ENCODE data around the gene PRIM2. TPM values are rescaled to one million over a fixed set of nuclear protein-coding genes. Genes with fewer than 3 reads are reported as not detected.
A peak's percentile ranks its signal among the peaks of the same experiment; 100 is the strongest.
"Not testable (repeated sequence)": the region's sequence is repeated elsewhere in the genome, so short reads cannot be mapped to it uniquely, and the experiment has no call there.

The PRIM2 gene
- total and polyA plus RNA-seq, 2 experiments from 2014 or later, result 5.1 to 17.3 TPM

DNA sequence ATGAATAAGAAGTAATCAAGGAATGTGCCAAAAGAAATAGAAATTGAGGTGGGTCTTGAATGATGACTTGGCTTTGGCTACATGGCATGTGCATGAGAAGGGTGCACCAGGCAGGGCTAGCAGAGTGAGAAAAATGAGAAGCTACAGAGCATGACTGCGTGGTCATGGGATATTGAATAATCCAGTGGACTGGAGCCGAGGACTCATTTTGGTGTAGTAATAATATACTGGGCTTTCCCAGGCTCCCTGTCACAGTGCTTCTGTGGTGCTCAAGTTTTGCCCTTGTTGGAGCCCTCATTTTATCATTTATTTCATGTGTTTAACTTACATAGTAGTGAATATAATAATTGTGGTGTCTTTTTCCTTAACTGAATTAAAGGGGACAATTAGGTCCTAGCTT lies 217.7 kb downstream of the PRIM2 start:
- not testable (repeated sequence) for H3K4me3 ChIP-seq; H3K4me2 ChIP-seq; H3K79me2 ChIP-seq; H3K27ac ChIP-seq; H2AFZ ChIP-seq; H3K9me2 ChIP-seq (replicated peaks; ENCODE audit: insufficient read depth); H3K4me1 ChIP-seq (ENCODE audit: insufficient read depth); H4K20me1 ChIP-seq (ENCODE audit: insufficient read depth, poor library complexity, severe bottlenecking); H3K36me3 ChIP-seq (replicated peaks; ENCODE audit: insufficient read depth, low read depth); DNase-seq (ENCODE audit: low spot score); H3K9me3 ChIP-seq (ENCODE audit: low read depth); H3K27me3 ChIP-seq
- 100% methylated on average over 1 of the region's 2 CpGs for WGBS (ENCODE audit: low lambda C conversion rate, missing lambda C conversion rate)

DNA sequence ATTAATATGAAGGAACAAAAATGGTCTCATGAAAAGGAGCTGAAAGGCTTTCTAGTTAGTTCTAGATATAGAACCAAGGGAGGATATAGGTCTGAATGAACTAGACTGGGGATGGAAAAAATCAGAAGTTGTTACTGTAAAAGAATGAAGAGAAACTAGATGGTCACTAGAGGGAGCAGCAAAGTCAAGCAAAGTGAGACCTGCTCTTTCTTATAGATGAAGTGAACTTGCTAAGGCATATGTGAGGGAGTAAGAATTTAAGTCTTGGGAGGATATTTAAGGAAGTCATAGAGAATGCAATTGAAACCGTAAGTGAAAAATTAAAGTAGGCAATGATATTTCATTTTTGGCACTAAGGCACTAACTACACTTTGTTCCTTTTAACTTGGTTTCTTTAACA lies 218.6 kb downstream of the PRIM2 start:
- TF ChIP-seq, protein P1, sequence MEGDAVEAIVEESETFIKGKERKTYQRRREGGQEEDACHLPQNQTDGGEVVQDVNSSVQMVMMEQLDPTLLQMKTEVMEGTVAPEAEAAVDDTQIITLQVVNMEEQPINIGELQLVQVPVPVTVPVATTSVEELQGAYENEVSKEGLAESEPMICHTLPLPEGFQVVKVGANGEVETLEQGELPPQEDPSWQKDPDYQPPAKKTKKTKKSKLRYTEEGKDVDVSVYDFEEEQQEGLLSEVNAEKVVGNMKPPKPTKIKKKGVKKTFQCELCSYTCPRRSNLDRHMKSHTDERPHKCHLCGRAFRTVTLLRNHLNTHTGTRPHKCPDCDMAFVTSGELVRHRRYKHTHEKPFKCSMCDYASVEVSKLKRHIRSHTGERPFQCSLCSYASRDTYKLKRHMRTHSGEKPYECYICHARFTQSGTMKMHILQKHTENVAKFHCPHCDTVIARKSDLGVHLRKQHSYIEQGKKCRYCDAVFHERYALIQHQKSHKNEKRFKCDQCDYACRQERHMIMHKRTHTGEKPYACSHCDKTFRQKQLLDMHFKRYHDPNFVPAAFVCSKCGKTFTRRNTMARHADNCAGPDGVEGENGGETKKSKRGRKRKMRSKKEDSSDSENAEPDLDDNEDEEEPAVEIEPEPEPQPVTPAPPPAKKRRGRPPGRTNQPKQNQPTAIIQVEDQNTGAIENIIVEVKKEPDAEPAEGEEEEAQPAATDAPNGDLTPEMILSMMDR (IDR thresholded peaks at IDR 0.05; ENCODE audit: poor library complexity), result peak; percentile 56
- H3K79me2 ChIP-seq; H3K36me3 ChIP-seq (replicated peaks; ENCODE audit: insufficient read depth, low read depth); H4K20me1 ChIP-seq (ENCODE audit: insufficient read depth, poor library complexity, severe bottlenecking); H3K4me2 ChIP-seq; H3K9me2 ChIP-seq (replicated peaks; ENCODE audit: insufficient read depth); H3K4me1 ChIP-seq (ENCODE audit: insufficient read depth); H3K9me3 ChIP-seq (ENCODE audit: low read depth); H3K4me3 ChIP-seq; H3K27me3 ChIP-seq; H3K27ac ChIP-seq; H2AFZ ChIP-seq: not testable (repeated sequence)
- 86% methylated on average over 1 of the region's 1 CpG for WGBS (ENCODE audit: low lambda C conversion rate, missing lambda C conversion rate)
- DNase-seq (ENCODE audit: low spot score), result peak; percentile 49

DNA sequence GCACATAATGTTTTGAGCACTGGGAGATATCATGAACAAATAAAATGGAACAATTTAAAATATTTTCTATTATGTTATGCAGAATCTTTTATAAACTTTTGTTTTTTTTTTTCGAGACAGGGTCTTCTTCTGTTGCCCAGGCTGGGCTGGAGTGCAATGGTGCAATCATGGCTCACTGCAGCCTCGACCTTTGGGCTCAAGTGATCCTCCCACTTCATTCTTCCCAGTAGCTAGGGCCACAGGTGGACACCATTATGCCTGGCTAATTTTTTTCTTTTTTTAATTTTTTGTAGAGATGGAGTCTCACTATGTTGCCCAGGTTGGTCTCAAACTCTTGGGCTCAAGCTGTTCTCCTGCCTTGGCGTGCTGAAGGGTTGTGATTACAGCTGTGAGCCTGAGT lies 220.5 kb downstream of the PRIM2 start:
- H2AFZ ChIP-seq; H3K36me3 ChIP-seq (replicated peaks; ENCODE audit: insufficient read depth, low read depth); H3K9me3 ChIP-seq (ENCODE audit: low read depth); H3K9me2 ChIP-seq (replicated peaks; ENCODE audit: insufficient read depth); DNase-seq (ENCODE audit: low spot score); H3K4me3 ChIP-seq; H3K27ac ChIP-seq; H3K27me3 ChIP-seq; H3K79me2 ChIP-seq; H3K4me2 ChIP-seq; H3K4me1 ChIP-seq (ENCODE audit: insufficient read depth); H4K20me1 ChIP-seq (ENCODE audit: insufficient read depth, poor library complexity, severe bottlenecking): not testable (repeated sequence)
- 100% methylated on average over 3 of the region's 3 CpGs for WGBS (ENCODE audit: low lambda C conversion rate, missing lambda C conversion rate)

DNA sequence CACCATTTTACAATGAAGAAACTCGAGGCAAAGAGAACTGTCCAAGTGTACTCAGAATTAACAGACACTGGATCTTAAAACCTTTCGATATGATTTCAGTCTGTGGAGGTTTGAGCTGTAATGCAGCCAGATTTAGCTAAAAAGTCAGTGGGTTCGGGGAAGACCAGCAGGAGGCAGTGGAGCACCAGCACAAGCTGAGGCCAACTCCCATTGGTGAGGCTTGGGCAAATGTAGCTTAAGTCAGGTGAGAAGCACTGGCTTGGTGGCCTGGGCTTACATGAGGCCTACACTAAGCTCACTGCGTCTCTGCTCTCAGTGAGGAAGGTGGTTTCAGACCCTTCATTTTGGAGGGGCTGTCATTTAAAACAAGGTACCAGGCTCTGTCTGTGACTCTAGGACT lies 234.5 kb downstream of the PRIM2 start:
- H2AFZ ChIP-seq; H3K9me2 ChIP-seq (replicated peaks; ENCODE audit: insufficient read depth); H3K27ac ChIP-seq; H3K9me3 ChIP-seq (ENCODE audit: low read depth); H4K20me1 ChIP-seq (ENCODE audit: insufficient read depth, poor library complexity, severe bottlenecking); H3K4me2 ChIP-seq; H3K36me3 ChIP-seq (replicated peaks; ENCODE audit: insufficient read depth, low read depth); H3K27me3 ChIP-seq; DNase-seq (ENCODE audit: low spot score); H3K4me3 ChIP-seq; H3K4me1 ChIP-seq (ENCODE audit: insufficient read depth); H3K79me2 ChIP-seq: not testable (repeated sequence)
- WGBS (ENCODE audit: low lambda C conversion rate, missing lambda C conversion rate), result 90% methylated on average over 3 of the region's 4 CpGs

DNA sequence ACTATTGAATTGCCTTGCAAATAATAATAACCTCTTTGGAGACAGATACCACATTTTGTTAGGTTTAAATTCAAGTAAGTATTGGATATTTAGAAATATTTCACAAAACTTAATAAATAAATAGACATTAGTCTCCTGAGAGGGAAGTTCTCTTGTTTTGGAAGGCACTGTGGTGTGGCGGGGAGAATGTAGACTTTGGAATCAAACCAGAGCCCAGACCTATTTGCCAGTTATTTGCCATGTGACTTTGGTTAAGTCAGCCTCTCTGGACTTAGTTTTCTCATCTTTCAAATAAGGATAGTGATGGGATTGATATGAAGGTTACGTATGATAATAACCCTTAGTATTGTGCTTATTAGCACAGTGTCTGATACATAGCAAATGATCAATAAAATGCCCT lies 240.4 kb downstream of the PRIM2 start:
- DNase-seq (ENCODE audit: low spot score), result not testable (repeated sequence)

DNA sequence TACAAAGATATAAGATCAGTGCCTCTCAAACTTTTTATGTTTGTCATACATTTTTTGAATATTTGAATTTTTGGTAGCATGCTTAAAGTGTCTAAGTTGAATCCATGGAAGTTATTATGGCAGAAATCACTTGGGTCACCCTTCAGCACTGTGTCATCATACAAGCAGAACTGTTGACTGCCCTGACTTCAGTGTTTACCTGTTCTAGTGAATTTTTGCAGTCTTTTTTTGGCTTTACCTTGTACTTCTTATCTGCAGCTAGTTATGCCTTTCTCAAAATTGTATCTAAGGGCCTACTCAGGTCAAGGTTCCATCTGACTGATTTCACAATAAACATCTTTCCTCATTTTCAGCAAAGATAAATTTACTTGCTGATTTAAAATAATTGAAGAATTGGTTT lies 241.7 kb downstream of the PRIM2 start:
- H3K9me3 ChIP-seq (ENCODE audit: low read depth); H3K9me2 ChIP-seq (replicated peaks; ENCODE audit: insufficient read depth); H3K4me2 ChIP-seq; H3K4me1 ChIP-seq (ENCODE audit: insufficient read depth); H3K36me3 ChIP-seq (replicated peaks; ENCODE audit: insufficient read depth, low read depth); H3K4me3 ChIP-seq; H3K79me2 ChIP-seq; DNase-seq (ENCODE audit: low spot score); H2AFZ ChIP-seq; H3K27me3 ChIP-seq; H4K20me1 ChIP-seq (ENCODE audit: insufficient read depth, poor library complexity, severe bottlenecking); H3K27ac ChIP-seq: not testable (repeated sequence)

More for the DNA sequence above, 240.4 kb downstream of the PRIM2 start:
- 92% methylated on average over 2 of the region's 2 CpGs for WGBS (ENCODE audit: low lambda C conversion rate, missing lambda C conversion rate)
- not testable (repeated sequence) for H2AFZ ChIP-seq; H3K27ac ChIP-seq; H3K4me1 ChIP-seq (ENCODE audit: insufficient read depth); H3K9me2 ChIP-seq (replicated peaks; ENCODE audit: insufficient read depth); H3K9me3 ChIP-seq (ENCODE audit: low read depth); H3K4me2 ChIP-seq; H3K27me3 ChIP-seq; H3K79me2 ChIP-seq; H3K4me3 ChIP-seq; H4K20me1 ChIP-seq (ENCODE audit: insufficient read depth, poor library complexity, severe bottlenecking); H3K36me3 ChIP-seq (replicated peaks; ENCODE audit: insufficient read depth, low read depth)

DNA sequence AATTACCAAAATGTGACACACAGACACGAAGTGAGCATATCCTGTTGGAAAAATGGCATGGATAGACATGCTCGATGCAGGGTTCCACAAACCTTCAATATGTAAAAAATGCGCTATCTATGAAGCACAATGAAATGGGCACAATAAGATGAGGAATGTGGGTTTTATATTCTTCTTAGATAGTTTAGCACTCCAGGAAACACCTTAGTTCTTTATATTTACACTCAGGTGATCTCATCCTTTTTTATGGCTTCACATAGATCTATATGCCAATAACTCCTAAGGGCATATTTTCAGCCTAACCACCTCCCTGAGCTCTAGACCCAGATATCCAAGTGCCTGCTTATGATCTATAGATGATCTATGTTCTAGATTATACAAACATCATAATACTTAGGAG lies 244.8 kb downstream of the PRIM2 start:
- DNase-seq (ENCODE audit: low spot score), result not testable (repeated sequence)

DNA sequence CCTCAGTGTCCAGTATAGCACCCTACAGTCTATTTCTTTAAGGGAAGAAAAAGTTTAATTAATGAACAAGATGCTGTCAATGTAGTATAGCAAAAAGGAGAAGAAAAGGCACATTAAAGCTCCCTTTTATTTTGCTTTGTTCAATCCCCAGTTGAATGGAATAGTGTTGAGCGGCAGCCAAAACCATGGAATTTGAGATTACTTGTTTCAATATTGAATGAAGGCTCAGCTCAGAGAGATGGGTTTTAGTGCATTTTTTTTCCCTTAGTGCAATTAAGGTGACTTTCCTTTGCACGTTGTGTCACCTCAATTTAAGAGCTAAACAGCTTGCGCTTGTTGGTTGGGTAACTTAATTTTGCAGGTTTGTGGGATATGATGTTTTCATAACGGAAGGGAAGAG lies 254.7 kb downstream of the PRIM2 start:
- H3K27ac ChIP-seq; H3K79me2 ChIP-seq; H3K9me2 ChIP-seq (replicated peaks; ENCODE audit: insufficient read depth); H4K20me1 ChIP-seq (ENCODE audit: insufficient read depth, poor library complexity, severe bottlenecking); H3K36me3 ChIP-seq (replicated peaks; ENCODE audit: insufficient read depth, low read depth); H2AFZ ChIP-seq; H3K4me1 ChIP-seq (ENCODE audit: insufficient read depth); H3K9me3 ChIP-seq (ENCODE audit: low read depth); DNase-seq (ENCODE audit: low spot score); H3K27me3 ChIP-seq; H3K4me3 ChIP-seq; H3K4me2 ChIP-seq: not testable (repeated sequence)
- WGBS (ENCODE audit: low lambda C conversion rate, missing lambda C conversion rate), result 82% methylated on average over 4 of the region's 4 CpGs

More for the DNA sequence above, 244.8 kb downstream of the PRIM2 start:
- H3K27me3 ChIP-seq; H3K79me2 ChIP-seq; H4K20me1 ChIP-seq (ENCODE audit: insufficient read depth, poor library complexity, severe bottlenecking); H3K36me3 ChIP-seq (replicated peaks; ENCODE audit: insufficient read depth, low read depth); H3K4me3 ChIP-seq; H3K4me1 ChIP-seq (ENCODE audit: insufficient read depth); H3K9me3 ChIP-seq (ENCODE audit: low read depth); H2AFZ ChIP-seq; H3K4me2 ChIP-seq; H3K9me2 ChIP-seq (replicated peaks; ENCODE audit: insufficient read depth); H3K27ac ChIP-seq: not testable (repeated sequence)
- WGBS (ENCODE audit: low lambda C conversion rate, missing lambda C conversion rate), result 96% methylated on average over 3 of the region's 3 CpGs

DNA sequence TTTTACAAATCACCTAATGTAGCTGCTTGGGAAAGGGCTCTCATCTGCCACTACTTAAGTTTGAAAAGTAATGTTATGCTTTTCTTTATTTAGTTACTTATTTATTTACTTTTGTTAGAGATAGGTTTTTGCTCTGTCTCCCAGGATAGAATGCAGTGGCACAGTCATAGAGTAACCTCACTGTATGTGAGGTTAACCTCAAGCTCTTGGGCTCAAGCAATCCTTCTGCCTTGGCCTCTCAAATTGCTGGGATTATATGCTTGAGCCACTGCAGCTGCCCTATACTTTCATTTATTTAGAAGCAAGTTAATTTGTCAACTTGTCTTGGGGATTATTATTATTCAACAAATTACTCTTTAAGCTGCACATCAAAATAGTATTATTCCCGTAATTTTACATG lies 255.4 kb downstream of the PRIM2 start:
- H3K27me3 ChIP-seq; H3K9me3 ChIP-seq (ENCODE audit: low read depth); H4K20me1 ChIP-seq (ENCODE audit: insufficient read depth, poor library complexity, severe bottlenecking); H3K9me2 ChIP-seq (replicated peaks; ENCODE audit: insufficient read depth); H3K36me3 ChIP-seq (replicated peaks; ENCODE audit: insufficient read depth, low read depth); DNase-seq (ENCODE audit: low spot score); H3K4me1 ChIP-seq (ENCODE audit: insufficient read depth); H3K4me2 ChIP-seq; H3K27ac ChIP-seq; H3K4me3 ChIP-seq; H2AFZ ChIP-seq; H3K79me2 ChIP-seq: not testable (repeated sequence)
- 100% methylated on average over 1 of the region's 1 CpG for WGBS (ENCODE audit: low lambda C conversion rate, missing lambda C conversion rate)

Data from hepatocyte (in vitro differentiated cells).